ENCODE measurements around the gene OR1I1. TPM values are rescaled to one million over a fixed set of nuclear protein-coding genes. Genes with fewer than 3 reads are reported as not detected.

OR1I1 gene
- polyA plus RNA-seq, 12 donors: 0.04 to 0.07 (median 0.06) TPM; not detected in 6

Other genes with a start within 250 kb of the OR1I1 start
- gene OR7A5, start 247.0 kb upstream of the OR1I1 start, polyA plus RNA-seq (ENCODE audit: insufficient read length in 12 of 12): 1 to 10 TPM in 1 of 12 donors, under 1 TPM in 4, not detected in 7; 0.05 to 1.4 (median 0.27) TPM
- gene OR7C1, start 247.0 kb upstream of the OR1I1 start, polyA plus RNA-seq (ENCODE audit: insufficient read length in 12 of 12): 1 to 10 TPM in 2 of 12 donors, under 1 TPM in 8, not detected in 2; 0.07 to 3.5 (median 0.22) TPM
- gene OR7A10, start 233.3 kb upstream of the OR1I1 start, polyA plus RNA-seq (ENCODE audit: insufficient read length in 12 of 12): not detected
- gene OR7A17, start 196.1 kb upstream of the OR1I1 start, polyA plus RNA-seq (ENCODE audit: insufficient read length in 12 of 12): under 1 TPM in 2 of 12 donors, not detected in 10; 0.05 to 0.07 TPM
- not detected for gene OR7C2, start 140.7 kb upstream of the OR1I1 start, polyA plus RNA-seq (ENCODE audit: insufficient read length in 12 of 12)
- gene SLC1A6, start 102.3 kb upstream of the OR1I1 start, polyA plus RNA-seq (ENCODE audit: insufficient read length in 12 of 12): 10 to 100 TPM in 1 of 12 donors, 1 to 10 TPM in 2, under 1 TPM in 6, not detected in 3; 0.09 to 21.3 (median 0.40) TPM
- 1 to 10 TPM in 3 of 12 donors, under 1 TPM in 2, not detected in 7; 0.04 to 3.6 (median 1.3) TPM for gene CASP14, start 32.7 kb upstream of the OR1I1 start, polyA plus RNA-seq (ENCODE audit: insufficient read length in 12 of 12)
- 10 to 100 TPM in 10 of 12 donors, 1 to 10 TPM in 1, not detected in 1; 8.1 to 29.4 (median 15.8) TPM for gene SYDE1, start 25.2 kb downstream of the OR1I1 start, polyA plus RNA-seq (ENCODE audit: insufficient read length in 12 of 12)
- gene NOTCH3, start 118.8 kb downstream of the OR1I1 start, polyA plus RNA-seq (ENCODE audit: insufficient read length in 12 of 12): 100 to 1,000 TPM; 102 to 178 (median 124) TPM
- gene EPHX3, start 150.2 kb downstream of the OR1I1 start, polyA plus RNA-seq (ENCODE audit: insufficient read length in 12 of 12): 1 to 10 TPM in 2 of 12 donors, under 1 TPM in 8, not detected in 2; 0.28 to 6.5 (median 0.51) TPM

Data from muscle of arm (tissue), 12 donors.